ENCODE measurements around the gene CHRM2. TPM values are rescaled to one million over a fixed set of nuclear protein-coding genes. Genes with fewer than 3 reads are reported as not detected.

The CHRM2 gene
- polyA plus RNA-seq, 1 donor (not counting 4 experiments of a cell fraction or from before 2014, with no cell fraction given) = not detected

GRCh38 chr7:137000621-137001020, 132.2 kb downstream of the CHRM2 start:
- Histone ChIP-seq H3K4me2 (ENCODE audit: control insufficient read depth, extremely low read depth, insufficient read depth, low read depth, low read length) (no peak overlapping the region), H3K4me3 (ENCODE audit: control insufficient read depth in 2 of 3, extremely low read depth in 1 of 3, insufficient read depth in 2 of 3, low read depth in 1 of 3, low read length in 3 of 3) (no peak overlapping the region), H3K27me3 (ENCODE audit: control insufficient read depth, extremely low read depth, insufficient read depth, low read length) (no peaks in the 10 kb centered on the region), H3K9ac (ENCODE audit: control insufficient read depth, extremely low read depth, insufficient read depth, low read length) (no peak overlapping the region), H3K9me3 (ENCODE audit: control insufficient read depth, low read depth, low read length) (no peaks in the 10 kb centered on the region), H3K27ac (ENCODE audit: control insufficient read depth, insufficient read depth, low read length) (no peak overlapping the region), H3K9me1 (ENCODE audit: control insufficient read depth, extremely low read depth, insufficient read depth, low read length) (no peaks in the 10 kb centered on the region), H3K79me2 (ENCODE audit: control insufficient read depth, insufficient read depth, low read length) (no peaks in the 10 kb centered on the region), H2AFZ (ENCODE audit: control insufficient read depth, low read length) (no peak overlapping the region), H3K4me1 (ENCODE audit: control insufficient read depth, extremely low read depth, insufficient read depth, low read length) (no peaks in the 10 kb centered on the region), H4K20me1 (ENCODE audit: control insufficient read depth, extremely low read depth, insufficient read depth, low read length) (no peaks in the 10 kb centered on the region), H3K36me3 (ENCODE audit: control insufficient read depth in 2 of 2, extremely low read depth in 1 of 2, insufficient read depth in 2 of 2, low read length in 2 of 2) (no peaks in the 10 kb centered on the region)
- no peak for TF ChIP-seq EZH2 (IDR thresholded peaks at IDR 0.05; ENCODE audit: low read length)
- no peak for TF ChIP-seq CTCF (optimal IDR thresholded peaks at IDR 0.05 in 1 of 3, IDR thresholded peaks at IDR 0.05 in 1 of 3, conservative IDR thresholded peaks at IDR 0.05 in 1 of 3; ENCODE audit: extremely low read depth in 1 of 3, insufficient read depth in 2 of 3, low read length in 3 of 3)
- no peak for FAIRE-seq
- DNase-seq (ENCODE audit: low read depth, low spot score) = no peak
- dilution Hi-C loops (cut with MboI; ENCODE audit: extremely low pct_ligation_motif_present, low sequenced_read_pairs) = no loop called here

GRCh38 chr7:137001041-137001440, 132.6 kb downstream of the CHRM2 start:
- TF ChIP-seq EZH2 (IDR thresholded peaks at IDR 0.05; ENCODE audit: low read length) (no peak), CTCF (optimal IDR thresholded peaks at IDR 0.05 in 1 of 3, IDR thresholded peaks at IDR 0.05 in 1 of 3, conservative IDR thresholded peaks at IDR 0.05 in 1 of 3; ENCODE audit: extremely low read depth in 1 of 3, insufficient read depth in 2 of 3, low read length in 3 of 3) (no peak)
- H3K36me3 ChIP-seq (ENCODE audit: control insufficient read depth in 2 of 2, extremely low read depth in 1 of 2, insufficient read depth in 2 of 2, low read length in 2 of 2) = no peaks in the 10 kb centered on the region
- FAIRE-seq = no peak
- no peak overlapping the region for H3K27ac ChIP-seq (ENCODE audit: control insufficient read depth, insufficient read depth, low read length)
- no peak overlapping the region for H3K9ac ChIP-seq (ENCODE audit: control insufficient read depth, extremely low read depth, insufficient read depth, low read length)
- H2AFZ ChIP-seq (ENCODE audit: control insufficient read depth, low read length) = no peak overlapping the region
- no peaks in the 10 kb centered on the region for H3K27me3 ChIP-seq (ENCODE audit: control insufficient read depth, extremely low read depth, insufficient read depth, low read length)
- no peaks in the 10 kb centered on the region for H3K9me1 ChIP-seq (ENCODE audit: control insufficient read depth, extremely low read depth, insufficient read depth, low read length)
- H3K9me3 ChIP-seq (ENCODE audit: control insufficient read depth, low read depth, low read length) = no peaks in the 10 kb centered on the region
- DNase-seq (ENCODE audit: low read depth, low spot score) = no peak
- dilution Hi-C loops (cut with MboI; ENCODE audit: extremely low pct_ligation_motif_present, low sequenced_read_pairs) = no loop called here
- no peak overlapping the region for H3K4me3 ChIP-seq (ENCODE audit: control insufficient read depth in 2 of 3, extremely low read depth in 1 of 3, insufficient read depth in 2 of 3, low read depth in 1 of 3, low read length in 3 of 3)
- H3K79me2 ChIP-seq (ENCODE audit: control insufficient read depth, insufficient read depth, low read length) = no peaks in the 10 kb centered on the region
- no peak overlapping the region for H3K4me2 ChIP-seq (ENCODE audit: control insufficient read depth, extremely low read depth, insufficient read depth, low read depth, low read length)
- H3K4me1 ChIP-seq (ENCODE audit: control insufficient read depth, extremely low read depth, insufficient read depth, low read length) = no peaks in the 10 kb centered on the region
- H4K20me1 ChIP-seq (ENCODE audit: control insufficient read depth, extremely low read depth, insufficient read depth, low read length) = no peaks in the 10 kb centered on the region
